Heart left ventricle (tissue), 13 donors: ENCODE results near the gene MED25.

Experiments used
- CTCF ChIP-seq, 12 donors: fragments of 200-600 bp; sonication (generic) in 4 of 12; IDR thresholded peaks; one replicate each; pipeline versions ENCODE4 v1.5.0 to v1.8.0; 2018 to 2022; ENCODE audit warnings: antibody characterized with exemption in 12 of 12, mild to moderate bottlenecking in 5 of 12
- POLR2A ChIP-seq, 2 donors: fragments of 450-650 bp; IDR thresholded peaks; one replicate each; pipeline ENCODE4 v1.6.1; 2017; ENCODE audit warnings: antibody characterized with exemption in 2 of 2, mild to moderate bottlenecking in 2 of 2, moderate library complexity in 2 of 2
- donor health status: ischemic (EF 13 %, LVEDD 7.1; RV severe dilation, severe dysfunction).
- donor health status: DM: no; HTN: yes; CAD: no.
- donor health status: DM: no; HTN: no; CAD: no.
- donor health status: ischemic (EF 25% LVEDD 6.9; RV normal size, moderate dysfunction).
- donor health status: ischemic (EF 25% LVEDD 5.7; RV mildly dilated, moderate dysfunction).
- donor health status: ischemic (EF 35%, LVEDD 5.7; RV mildly dilated, moderate dysfunction).
- donor health status: nonischemic (EF 11% LVEDD 7.7; RV severe dilation, severe dysfunction).
- donor health status: DM: yes; HTN: yes; CAD: no.
- donor health status: PGD.
- donor health status: ischemic (EF 29% LVEDD 5.4; RV normal size, mild dysfunction).
- donor health status: nonischemic (EF 23%, LVEDD 6.1; RV moderate dilation, normal function).

DNA sequence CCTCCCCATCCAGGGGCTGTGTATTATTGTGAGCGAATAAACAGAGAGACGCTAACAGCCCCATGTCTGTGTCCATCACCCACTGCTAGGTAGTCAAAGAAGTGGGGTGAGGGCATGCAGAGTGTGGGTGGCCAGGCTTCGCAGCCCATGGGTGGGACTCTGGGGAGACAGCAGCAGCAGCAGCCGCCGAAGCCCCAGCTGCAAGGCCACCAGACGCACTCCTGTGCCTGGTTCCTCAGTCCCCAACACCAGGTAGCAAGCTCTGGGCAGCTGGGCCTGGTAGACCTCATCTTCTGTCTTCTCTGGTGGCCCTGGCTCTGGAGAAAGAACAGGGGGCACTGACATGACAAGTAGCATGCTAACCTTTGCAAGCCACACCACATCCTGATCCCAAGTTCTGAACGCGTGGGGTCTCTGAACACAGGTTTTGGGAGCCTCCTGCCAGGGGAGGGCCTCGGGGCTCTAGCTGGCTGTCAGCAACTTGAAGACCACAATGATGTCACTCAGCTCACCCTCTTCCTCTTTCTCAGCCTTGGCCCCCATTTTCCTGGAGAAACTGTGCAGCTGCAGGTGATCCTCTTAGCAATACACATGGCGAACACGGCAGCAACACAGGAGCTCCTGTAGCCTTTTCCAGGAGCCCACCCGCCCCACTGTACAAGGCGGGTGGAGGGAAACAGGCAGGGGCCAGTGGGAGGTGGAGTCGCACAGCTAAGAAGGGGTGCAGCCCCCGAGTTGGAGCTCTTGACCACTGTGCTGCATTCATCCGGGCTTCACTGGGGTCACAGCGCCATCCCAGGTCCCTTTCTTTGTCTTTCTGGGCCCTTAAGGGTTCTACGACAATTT, 10.8 kb upstream of the MED25 start:
- TF ChIP-seq CTCF (IDR thresholded peaks at IDR 0.05), result no peak
- no peak for TF ChIP-seq POLR2A (IDR thresholded peaks at IDR 0.05)
